ENCODE results near the gene GALNTL6. TPM values are rescaled to one million over a fixed set of nuclear protein-coding genes. Genes with fewer than 3 reads are reported as not detected.

Gene GALNTL6
- total RNA-seq, 4 donors from 2014 or later: 0.30 to 1.3 (median 0.60) TPM

GRCh38 chr4:172845281-172845680, 1032.1 kb downstream of the GALNTL6 start:
- 71 to 77% methylated on average over 3 of the region's 3 CpGs for WGBS, 2 donors
- intact Hi-C loops (cut with DNase I; ENCODE audit: low total_unique reads): no loop called here
- TF ChIP-seq POLR2A (IDR thresholded peaks at IDR 0.05): no peak
- TF ChIP-seq, protein P1, sequence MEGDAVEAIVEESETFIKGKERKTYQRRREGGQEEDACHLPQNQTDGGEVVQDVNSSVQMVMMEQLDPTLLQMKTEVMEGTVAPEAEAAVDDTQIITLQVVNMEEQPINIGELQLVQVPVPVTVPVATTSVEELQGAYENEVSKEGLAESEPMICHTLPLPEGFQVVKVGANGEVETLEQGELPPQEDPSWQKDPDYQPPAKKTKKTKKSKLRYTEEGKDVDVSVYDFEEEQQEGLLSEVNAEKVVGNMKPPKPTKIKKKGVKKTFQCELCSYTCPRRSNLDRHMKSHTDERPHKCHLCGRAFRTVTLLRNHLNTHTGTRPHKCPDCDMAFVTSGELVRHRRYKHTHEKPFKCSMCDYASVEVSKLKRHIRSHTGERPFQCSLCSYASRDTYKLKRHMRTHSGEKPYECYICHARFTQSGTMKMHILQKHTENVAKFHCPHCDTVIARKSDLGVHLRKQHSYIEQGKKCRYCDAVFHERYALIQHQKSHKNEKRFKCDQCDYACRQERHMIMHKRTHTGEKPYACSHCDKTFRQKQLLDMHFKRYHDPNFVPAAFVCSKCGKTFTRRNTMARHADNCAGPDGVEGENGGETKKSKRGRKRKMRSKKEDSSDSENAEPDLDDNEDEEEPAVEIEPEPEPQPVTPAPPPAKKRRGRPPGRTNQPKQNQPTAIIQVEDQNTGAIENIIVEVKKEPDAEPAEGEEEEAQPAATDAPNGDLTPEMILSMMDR (IDR thresholded peaks at IDR 0.05): no peak
- no peak overlapping the region for H3K4me3 ChIP-seq (ENCODE audit: low read depth, poor library complexity, severe bottlenecking)
- DNase-seq (ENCODE audit: low spot score in 2 of 2): no peak

- intact Hi-C loops (cut with DNase I; ENCODE audit: low total_unique reads): no loop called here
- TF ChIP-seq, protein P1 (IDR thresholded peaks at IDR 0.05): no peak
- no peak for TF ChIP-seq POLR2A (IDR thresholded peaks at IDR 0.05)
- WGBS, 2 donors: 29 to 44% methylated on average over 1 of the region's 1 CpG
- no peak overlapping the region for H3K4me3 ChIP-seq (ENCODE audit: low read depth, poor library complexity, severe bottlenecking)
- DNase-seq (ENCODE audit: low spot score in 2 of 2): no peak
Measured at GRCh38 chr4:172850838-172851237, 1037.6 kb downstream of the GALNTL6 start.

DNA sequence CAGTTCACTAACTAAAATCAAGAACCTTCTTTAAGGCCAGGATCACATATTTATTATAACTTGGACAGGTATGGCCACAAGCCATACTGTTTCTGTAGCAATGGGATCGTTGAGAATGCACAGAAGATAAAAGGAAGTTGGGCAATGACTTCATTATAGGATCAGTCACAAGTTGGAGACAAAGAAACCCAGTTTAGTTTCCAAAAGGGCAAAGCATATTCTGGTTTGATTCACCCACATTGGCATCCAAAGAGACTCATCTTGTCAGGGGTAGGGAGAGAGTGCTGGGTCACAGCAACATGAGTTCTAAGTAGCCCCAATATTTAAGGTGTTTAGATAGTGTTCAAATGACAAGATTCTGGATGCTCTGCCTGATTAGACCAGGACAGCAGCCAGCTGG, 1038.3 kb downstream of the GALNTL6 start:
- TF ChIP-seq, protein P1 (IDR thresholded peaks at IDR 0.05): no peak
- no peak for TF ChIP-seq POLR2A (IDR thresholded peaks at IDR 0.05)
- intact Hi-C loops (cut with DNase I; ENCODE audit: low total_unique reads): no loop called here
- WGBS, 2 donors: 3 to 32% methylated on average over 1 of the region's 1 CpG
- no peak overlapping the region for H3K4me3 ChIP-seq (ENCODE audit: low read depth, poor library complexity, severe bottlenecking)
- DNase-seq (ENCODE audit: low spot score in 2 of 2): no peak

GRCh38 chr4:172857026-172857425, 1043.8 kb downstream of the GALNTL6 start:
- intact Hi-C loops (cut with DNase I; ENCODE audit: low total_unique reads): no loop called here
- no peak overlapping the region for H3K4me3 ChIP-seq (ENCODE audit: low read depth, poor library complexity, severe bottlenecking)
- WGBS, 2 donors: 85 to 89% methylated on average over 5 of the region's 5 CpGs
- TF ChIP-seq POLR2A (IDR thresholded peaks at IDR 0.05): no peak
- TF ChIP-seq, protein P1 (IDR thresholded peaks at IDR 0.05): no peak
- no peak for DNase-seq (ENCODE audit: low spot score in 2 of 2)

DNA sequence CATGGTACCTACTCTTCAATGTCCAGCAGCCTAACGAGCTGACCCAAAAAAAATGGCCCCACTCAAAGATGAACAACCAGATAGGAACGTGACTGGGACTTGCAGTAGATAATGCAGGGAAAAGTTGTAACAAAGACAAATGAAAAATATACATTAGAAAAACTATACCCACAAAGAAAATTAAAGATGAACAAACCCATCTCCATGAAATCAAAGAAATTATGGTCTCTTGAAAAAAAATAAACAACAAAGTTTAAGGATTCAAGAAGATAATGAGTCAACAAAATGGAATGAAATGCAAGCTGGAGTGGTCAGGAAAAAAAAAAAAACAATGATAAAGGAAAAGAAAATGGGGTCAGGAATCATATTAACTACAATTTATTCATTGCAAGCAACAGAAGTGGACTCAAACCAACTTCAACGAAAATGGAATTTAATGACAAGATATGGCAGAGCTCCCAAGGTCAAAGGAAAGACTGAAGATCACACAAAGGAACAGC, 1045.6 kb downstream of the GALNTL6 start:
- no peak for TF ChIP-seq POLR2A (IDR thresholded peaks at IDR 0.05)
- TF ChIP-seq, protein P1 (IDR thresholded peaks at IDR 0.05): no peak
- WGBS, 2 donors: 68 to 73% methylated on average over 3 of the region's 3 CpGs
- intact Hi-C loops (cut with DNase I; ENCODE audit: low total_unique reads): no loop called here
- no peak for DNase-seq (ENCODE audit: low spot score in 2 of 2)
- H3K4me3 ChIP-seq (ENCODE audit: low read depth, poor library complexity, severe bottlenecking): no peak overlapping the region

- DNase-seq (ENCODE audit: low spot score in 2 of 2): no peak
- H3K4me3 ChIP-seq (ENCODE audit: low read depth, poor library complexity, severe bottlenecking): no peak overlapping the region
- no peak for TF ChIP-seq POLR2A (IDR thresholded peaks at IDR 0.05)
- TF ChIP-seq, protein P1 (IDR thresholded peaks at IDR 0.05): no peak
- intact Hi-C loops (cut with DNase I; ENCODE audit: low total_unique reads): no loop called here
- 56 to 57% methylated on average over 2 of the region's 2 CpGs for WGBS, 2 donors
Measured at GRCh38 chr4:172865103-172865502, 1051.9 kb downstream of the GALNTL6 start.

Data from lower leg skin (tissue), 4 donors.